HAP-1 (cell line): ENCODE measurements around the gene CES2.
A peak's percentile ranks its signal among the peaks of the same experiment; 100 is the strongest.

Source experiments
- DNase-seq, 2 experiments: peaks; one replicate each; pipeline ENCODE4 v3.0.0-alpha.2; 2016 to 2020; ENCODE audit warnings: low spot score in 2 of 2
- H3K27me3 ChIP-seq: fragments of 250-450 bp; sonication (Bioruptor Pico); 2 replicates; pipeline ENCODE4 v1.5.1; 2020; ENCODE audit warnings: low read depth, mild to moderate bottlenecking, moderate library complexity
- H3K36me3 ChIP-seq: fragments of 250-450 bp; sonication (Bioruptor Pico); replicated peaks from 2 replicates; pipeline ENCODE4 v1.5.1; 2020; ENCODE audit warnings: mild to moderate bottlenecking
- H3K4me1 ChIP-seq: fragments of 250-450 bp; sonication (Bioruptor Pico); 2 replicates; pipeline ENCODE4 v1.5.1; 2020; ENCODE audit warnings: mild to moderate bottlenecking
- H3K4me3 ChIP-seq: fragments of 250-450 bp; sonication (Bioruptor Pico); 2 replicates; pipeline ENCODE4 v1.5.1; 2020; ENCODE audit warnings: mild to moderate bottlenecking, moderate library complexity
- H3K9me3 ChIP-seq: fragments of 250-450 bp; sonication (Bioruptor Pico); 2 replicates; pipeline ENCODE4 v1.5.1; 2020; ENCODE audit warnings: mild to moderate bottlenecking, moderate library complexity
- in situ Hi-C: fragments of 300-500 bp; cut with MboI; formaldehyde crosslinking; loops from 3 replicates; pipeline ENCODE4 v1.14.3; 2020; ENCODE audit warnings: low sequenced_read_pairs, inconsistent platforms, mixed read lengths

CES2 gene

DNA sequence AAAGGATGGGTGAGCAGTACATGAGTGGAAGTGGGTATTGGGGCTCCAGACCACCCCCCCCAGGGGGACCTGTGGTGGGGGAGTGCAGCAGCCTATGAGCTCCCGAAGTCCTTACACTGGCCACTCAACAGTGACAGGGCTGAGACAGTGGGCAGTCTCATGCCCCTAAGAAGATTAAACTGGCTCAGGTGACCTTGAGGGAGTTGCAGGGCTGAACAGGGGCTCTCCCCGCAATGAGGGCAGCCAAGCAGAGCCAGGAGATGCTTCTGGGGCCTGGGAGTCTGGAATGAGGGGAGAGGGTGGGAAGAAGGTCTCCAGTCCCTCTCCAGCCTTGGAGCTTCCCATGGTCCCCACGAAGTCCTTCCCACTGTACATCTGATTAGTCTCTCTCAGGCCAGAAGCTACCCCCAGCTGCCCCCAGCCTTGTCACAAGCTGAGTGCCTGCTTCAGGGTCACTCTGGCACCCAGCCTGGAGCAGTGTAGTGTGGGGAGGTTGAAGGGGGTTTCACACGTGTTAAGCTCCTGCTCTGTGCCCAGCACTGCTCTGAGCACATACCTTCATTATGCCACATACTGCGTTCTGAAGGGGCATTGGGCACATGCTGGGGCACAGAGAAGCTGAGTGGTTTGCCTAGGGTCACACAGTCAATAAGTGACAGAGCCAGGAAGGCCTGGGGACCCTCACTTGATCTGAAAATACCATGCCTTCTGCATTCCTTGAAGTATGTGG is 15.6 kb upstream of the CES2 start:
- Histone ChIP-seq H3K4me1 (no peaks in the 10 kb centered on the region; the same call in 1 of the 2 replicates), H3K9me3 (no peaks in the 10 kb centered on the region), H3K36me3 (no peaks in the 10 kb centered on the region), H3K4me3 (no peak overlapping the region), H3K27me3 (peaks cover 7% of the 10 kb centered on the region; the same call in 1 of the 2 replicates)
- DNase-seq: no peak
- in situ Hi-C loops: no loop called here

- in situ Hi-C loops: no loop called here
- no peak overlapping the region for H3K4me3 ChIP-seq
- peaks cover 10% of the 10 kb centered on the region for H3K27me3 ChIP-seq
Measured at GRCh38 chr16:66920299-66920590, 15.1 kb upstream of the CES2 start.

DNA sequence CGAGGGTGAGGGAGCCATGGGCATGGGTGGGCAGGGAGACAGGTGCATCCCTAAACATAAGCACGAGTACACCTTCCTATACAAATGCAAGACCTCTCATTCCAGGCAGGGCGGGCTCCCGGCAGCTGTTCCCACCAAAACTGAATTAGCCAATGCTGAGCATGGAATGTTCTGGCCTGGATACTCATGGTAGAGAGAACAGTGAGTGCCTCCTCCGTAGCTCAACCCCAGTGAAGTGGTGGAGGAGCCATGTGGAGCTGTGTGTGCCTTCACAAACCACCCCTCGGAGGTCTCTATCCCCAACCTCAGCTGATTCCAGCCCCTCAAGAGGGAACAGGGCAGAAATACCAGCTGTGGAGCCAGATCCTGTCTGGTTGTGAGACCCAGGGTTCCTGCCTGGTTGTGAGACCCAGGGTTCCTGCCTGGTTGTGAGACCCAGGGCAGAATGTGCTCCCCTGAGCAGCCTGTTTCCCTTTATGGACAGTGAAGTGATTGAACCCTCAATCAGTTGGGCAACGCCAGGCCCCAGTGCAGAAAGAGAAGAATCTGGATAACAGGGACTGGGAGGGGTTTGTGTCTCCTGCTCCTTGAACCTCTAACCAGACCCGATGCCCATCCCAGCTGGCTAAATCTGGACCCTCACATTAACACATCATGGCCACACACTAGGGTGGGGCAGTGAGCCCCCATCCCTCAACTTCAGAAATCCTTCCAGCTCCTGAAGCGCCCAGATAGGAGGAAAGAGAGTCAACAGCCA is 14.2 kb upstream of the CES2 start:
- Histone ChIP-seq H3K27me3 (peaks cover 12% of the 10 kb centered on the region), H3K36me3 (no peaks in the 10 kb centered on the region), H3K4me3 (no peak overlapping the region), H3K9me3 (no peaks in the 10 kb centered on the region), H3K4me1 (no peaks in the 10 kb centered on the region; the same call in 1 of the 2 replicates)
- DNase-seq: no peak
- in situ Hi-C loops: no loop called here

More at GRCh38 chr16:66920299-66920590, 15.1 kb upstream of the CES2 start:
- H3K36me3 ChIP-seq: no peaks in the 10 kb centered on the region
- H3K9me3 ChIP-seq: no peaks in the 10 kb centered on the region
- no peaks in the 10 kb centered on the region; the same call in 1 of the 2 replicates for H3K4me1 ChIP-seq
- no peak for DNase-seq

DNA sequence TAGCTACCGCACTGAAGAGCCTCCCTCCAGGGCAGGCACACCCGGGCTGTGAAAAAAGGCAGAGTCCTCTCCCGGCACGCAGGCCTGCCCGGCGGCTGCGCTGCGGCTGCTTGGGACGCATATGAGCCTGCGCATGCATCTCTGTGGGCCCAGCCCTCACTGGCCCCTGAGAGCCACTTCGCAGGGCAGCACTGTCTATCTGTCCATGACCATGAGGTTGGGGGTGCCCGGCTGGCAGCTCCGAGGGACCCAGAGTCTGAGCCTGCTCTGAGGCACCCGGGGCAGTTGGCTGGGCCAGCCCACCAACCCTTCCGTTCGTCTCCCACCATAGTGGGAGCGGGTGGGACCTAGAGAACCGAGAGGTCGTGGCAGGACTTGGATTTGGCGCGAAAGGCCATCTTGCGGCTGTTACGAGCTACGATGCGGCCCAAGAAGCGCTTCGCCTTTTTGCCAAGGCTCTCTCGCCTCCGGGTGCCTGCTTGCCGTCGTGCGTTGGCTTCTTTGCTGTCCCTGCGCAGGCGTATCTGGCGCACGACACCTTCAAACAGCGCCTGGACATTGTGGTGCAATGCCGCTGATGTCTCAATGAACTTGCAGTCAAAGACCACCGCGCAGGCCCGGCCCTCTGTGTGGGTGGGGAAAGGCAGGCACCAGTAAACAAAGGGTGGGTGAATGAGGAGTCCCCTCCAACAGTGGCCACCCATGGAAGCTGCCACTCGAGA is 13.4 kb upstream of the CES2 start:
- in situ Hi-C loops: no loop called here
- no peaks in the 10 kb centered on the region for H3K36me3 ChIP-seq
- no peak overlapping the region for H3K4me3 ChIP-seq
- H3K9me3 ChIP-seq: no peaks in the 10 kb centered on the region
- H3K27me3 ChIP-seq: peaks cover 12% of the 10 kb centered on the region
- DNase-seq: no peak
- H3K4me1 ChIP-seq: no peaks in the 10 kb centered on the region; the same call in 1 of the 2 replicates

- H3K4me3 ChIP-seq: no peak overlapping the region
- H3K9me3 ChIP-seq: no peaks in the 10 kb centered on the region
- no peaks in the 10 kb centered on the region; the same call in 1 of the 2 replicates for H3K4me1 ChIP-seq
- no peak for DNase-seq
- H3K36me3 ChIP-seq: no peaks in the 10 kb centered on the region
- peaks cover 12% of the 10 kb centered on the region for H3K27me3 ChIP-seq
- in situ Hi-C loops: no loop called here
Measured at GRCh38 chr16:66923247-66923731, 12.0 kb upstream of the CES2 start.

- no peak for DNase-seq
- no peak overlapping the region for H3K4me3 ChIP-seq
- H3K27me3 ChIP-seq: peaks cover 12% of the 10 kb centered on the region
- in situ Hi-C loops: no loop called here
- H3K4me1 ChIP-seq: no peaks in the 10 kb centered on the region; the same call in 1 of the 2 replicates
- no peaks in the 10 kb centered on the region for H3K9me3 ChIP-seq
- H3K36me3 ChIP-seq: no peaks in the 10 kb centered on the region
Measured at GRCh38 chr16:66923866-66924265, 11.4 kb upstream of the CES2 start.

GRCh38 chr16:66924527-66925321 is 10.6 kb upstream of the CES2 start:
- no peaks in the 10 kb centered on the region for H3K9me3 ChIP-seq
- no peaks in the 10 kb centered on the region; the same call in 1 of the 2 replicates for H3K4me1 ChIP-seq
- peak overlapping the region; percentile 24 for H3K4me3 ChIP-seq
- in situ Hi-C loops: no loop called here
- peak; percentile 27 to 69 for DNase-seq
- H3K36me3 ChIP-seq: no peaks in the 10 kb centered on the region
- H3K27me3 ChIP-seq: peaks cover 12% of the 10 kb centered on the region

- peak within 1 kb of the TSS; percentile 24 for H3K4me3 ChIP-seq
- no peaks in the 10 kb centered on the region for H3K36me3 ChIP-seq
- H3K4me1 ChIP-seq: no peaks in the 10 kb centered on the region; the same call in 1 of the 2 replicates
- H3K9me3 ChIP-seq: no peaks in the 10 kb centered on the region
- DNase-seq: peak in 1 of 2 experiments; percentile 28
- in situ Hi-C loops: no loop called here
- peaks cover 10% of the 10 kb centered on the region for H3K27me3 ChIP-seq
Measured at GRCh38 chr16:66925322-66925840, 9.9 kb upstream of the CES2 start, which contains the start of gene RRAD. Gene RRAD, minus strand, starts transcription at chr16:66925535. Its CDS starts 356 bp downstream, at chr16:66925179.

DNA sequence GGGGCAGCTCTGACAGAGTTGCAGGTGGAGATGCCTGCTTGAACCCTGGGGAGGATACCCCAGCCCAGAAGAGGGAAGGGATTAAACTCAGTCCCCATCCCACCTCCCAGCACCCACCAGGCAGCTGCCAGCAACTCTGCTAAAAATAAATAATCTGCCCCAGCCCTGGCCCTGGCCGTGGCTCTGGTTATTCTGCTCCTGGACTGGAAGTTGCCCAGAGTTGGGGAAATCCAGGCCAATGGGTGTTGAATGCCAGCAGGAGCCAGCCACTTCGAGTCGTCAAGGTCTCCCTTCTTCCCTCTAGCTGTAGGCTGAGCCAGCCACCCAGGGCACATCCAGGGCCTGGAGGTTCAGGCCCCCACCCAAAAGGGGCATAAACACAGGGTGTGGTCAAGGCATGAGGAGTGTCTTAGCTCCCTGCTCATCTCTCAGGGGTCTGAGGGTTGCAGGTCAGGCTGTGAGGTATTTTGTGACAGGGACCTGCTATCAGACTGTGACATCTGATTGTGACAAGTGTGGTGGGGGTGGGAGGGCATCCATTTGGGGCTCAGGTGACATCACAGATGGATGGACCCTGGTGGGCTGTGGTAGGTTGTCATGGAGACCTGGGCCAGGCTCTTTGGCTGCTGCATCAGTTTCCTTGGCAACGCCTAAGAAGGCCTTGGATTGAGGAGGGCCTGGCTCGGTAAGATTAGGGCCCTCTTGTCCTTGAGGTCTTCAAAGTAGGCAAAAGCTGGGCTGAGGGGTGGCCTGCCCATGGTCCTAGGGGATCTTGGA is 9.0 kb upstream of the CES2 start:
- no peak overlapping the region for H3K4me3 ChIP-seq
- in situ Hi-C loops: no loop called here
- no peaks in the 10 kb centered on the region for H3K36me3 ChIP-seq
- H3K9me3 ChIP-seq: no peaks in the 10 kb centered on the region
- no peaks in the 10 kb centered on the region; the same call in 1 of the 2 replicates for H3K4me1 ChIP-seq
- no peak for DNase-seq
- peaks cover 10% of the 10 kb centered on the region for H3K27me3 ChIP-seq

DNA sequence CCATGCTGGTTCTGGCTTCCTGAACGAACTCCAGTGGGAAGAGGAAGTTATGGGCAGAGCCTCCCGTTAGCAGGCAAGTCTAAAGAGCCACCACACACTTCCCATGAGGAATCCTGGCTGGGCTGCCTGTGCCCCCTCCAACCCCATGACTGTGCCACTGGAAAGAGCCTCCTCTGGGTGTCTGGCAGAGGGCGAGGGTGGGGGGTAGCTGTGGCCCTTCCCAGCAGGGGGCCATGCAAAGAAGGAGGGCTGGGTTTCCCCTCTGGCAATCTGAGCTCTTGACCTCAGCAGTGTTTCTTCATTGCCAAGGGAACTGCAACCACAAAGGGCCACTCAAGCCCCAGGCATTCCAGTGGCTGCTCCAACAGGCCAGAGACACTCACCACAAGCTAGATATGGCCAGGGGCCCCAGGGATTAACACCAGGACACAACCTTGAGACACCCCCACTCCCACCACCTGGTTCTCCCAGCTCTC is 8.3 kb upstream of the CES2 start:
- Histone ChIP-seq H3K27me3 (peaks cover 10% of the 10 kb centered on the region), H3K4me1 (no peaks in the 10 kb centered on the region; the same call in 1 of the 2 replicates), H3K9me3 (no peaks in the 10 kb centered on the region), H3K4me3 (no peak overlapping the region), H3K36me3 (no peaks in the 10 kb centered on the region; the same call in 1 of the 2 replicates)
- in situ Hi-C loops: no loop called here
- peak in 1 of 2 experiments; percentile 30 for DNase-seq

GRCh38 chr16:66927918-66928649 is 7.2 kb upstream of the CES2 start:
- H3K27me3 ChIP-seq: peaks cover 10% of the 10 kb centered on the region
- H3K4me3 ChIP-seq: no peak overlapping the region
- no peaks in the 10 kb centered on the region for H3K9me3 ChIP-seq
- H3K4me1 ChIP-seq: no peaks in the 10 kb centered on the region; the same call in 1 of the 2 replicates
- no peak for DNase-seq
- H3K36me3 ChIP-seq: no peaks in the 10 kb centered on the region; the same call in 1 of the 2 replicates
- in situ Hi-C loops: no loop called here
